Endothelial cell of umbilical vein (primary cell): ENCODE results near the gene CYB5A. TPM values are rescaled to one million over a fixed set of nuclear protein-coding genes. Genes with fewer than 3 reads are reported as not detected.

Experiments
- BruUV-seq: library from RNA; stranded (reverse); fragments of 400-500 nt; replicated peaks from 2 replicates; lab custom pipeline; 2021; lab: Mats Ljungman, UMichigan
- CTCF ChIA-PET: fragments of 300-600, 350-600 bp; sonication (Branson Sonifier 250); formaldehyde crosslinking; loops from one replicate; lab custom pipeline; 2021; ENCODE audit warnings: antibody characterized with exemption, inconsistent platforms; lab: Charles Lee
- POLR2A ChIA-PET: fragments of 300-600, 350-600 bp; sonication (Branson Sonifier 250); formaldehyde crosslinking; loops from one replicate; lab custom pipeline; 2021; ENCODE audit warnings: antibody characterized with exemption, inconsistent platforms; lab: Charles Lee
- DNase-seq: peaks from one replicate; pipeline ENCODE4 v3.0.0-alpha.2; 2011; ENCODE audit warnings: low read depth, low spot score
- FAIRE-seq: peaks from 2 replicates; lab custom pipeline; 2011; peaks lifted over from hg19 to GRCh38; lab: Jason Lieb, UNC
- H2AFZ ChIP-seq: 2 replicates; pipeline ENCODE4 v1.6.0; 2012; ENCODE audit warnings: low read depth, low read length, control low read depth, inconsistent platforms
- H3K27ac ChIP-seq: 2 replicates; pipeline ENCODE4 v1.5.1; 2011; ENCODE audit warnings: low read depth, mild to moderate bottlenecking, control low read depth, low read length, moderate library complexity; ENCODE audit not compliant: insufficient read depth
- H3K27me3 ChIP-seq, 2 experiments: 2 replicates each; pipeline versions ENCODE4 v1.6.0 to v1.6.1; 2011; ENCODE audit warnings: low read length in 2 of 2, mixed read lengths in 1 of 2; ENCODE audit not compliant: control insufficient read depth in 2 of 2, insufficient read depth in 2 of 2
- H3K36me3 ChIP-seq, 2 experiments: 2 replicates in 1 of 2; 3 replicates in 1 of 2; pipeline ENCODE4 v1.5.1; 2011; ENCODE audit warnings: low read length in 2 of 2, mild to moderate bottlenecking in 1 of 2, moderate library complexity in 1 of 2; ENCODE audit not compliant: control insufficient read depth in 2 of 2, insufficient read depth in 2 of 2; ENCODE audit errors: extremely low read depth in 1 of 2
- H3K4me1 ChIP-seq: 3 replicates; pipeline ENCODE4 v1.5.1; 2011; ENCODE audit warnings: mild to moderate bottlenecking, low read length; ENCODE audit not compliant: control insufficient read depth, insufficient read depth; ENCODE audit errors: extremely low read depth
- H3K4me2 ChIP-seq: 2 replicates; pipeline ENCODE4 v1.6.1; 2011; ENCODE audit warnings: low read length, control low read depth, mixed read lengths; ENCODE audit not compliant: insufficient read depth
- H3K4me3 ChIP-seq, 3 experiments: fragments of 200-600 bp in 1 of 3; sonication (generic), shearing (Covaris generic) in 1 of 3; replicated peaks in 1 of 3; 2 replicates each; pipeline ENCODE4 v1.5.1; 2011 to 2016; ENCODE audit warnings: control low read depth in 3 of 3, low read length in 3 of 3, mild to moderate bottlenecking in 2 of 3, inconsistent platforms in 1 of 3, low read depth in 1 of 3, moderate library complexity in 1 of 3; ENCODE audit not compliant: insufficient read depth in 1 of 3
- H3K79me2 ChIP-seq: 2 replicates; pipeline ENCODE4 v1.6.0; 2012; ENCODE audit warnings: low read length, inconsistent platforms; ENCODE audit not compliant: control insufficient read depth, insufficient read depth
- H3K9ac ChIP-seq: replicated peaks from 2 replicates; pipeline ENCODE3; 2011; ENCODE audit warnings: low read length, control low read depth; ENCODE audit not compliant: insufficient read depth; ENCODE audit errors: extremely low read depth
- H3K9me1 ChIP-seq: replicated peaks from 3 replicates; pipeline ENCODE4 v1.6.0; 2011; ENCODE audit warnings: mild to moderate bottlenecking, low read length; ENCODE audit not compliant: control insufficient read depth, insufficient read depth; ENCODE audit errors: extremely low read depth
- H3K9me3 ChIP-seq: replicated peaks from 2 replicates; pipeline ENCODE4 v1.5.1; 2012; ENCODE audit warnings: low read length, inconsistent platforms; ENCODE audit not compliant: control insufficient read depth, insufficient read depth
- H4K20me1 ChIP-seq: replicated peaks from 2 replicates; pipeline ENCODE3; 2011; ENCODE audit warnings: mild to moderate bottlenecking, low read length; ENCODE audit not compliant: control insufficient read depth, insufficient read depth; ENCODE audit errors: extremely low read depth
- CTCF ChIP-seq, 2 donors: IDR thresholded peaks; 1 replicate in 1 of 2; 2 replicates in 1 of 2; pipeline ENCODE4 v1.5.1; 2011; ENCODE audit warnings: low read length in 2 of 2, mild to moderate bottlenecking in 2 of 2, moderate library complexity in 2 of 2, control low read depth in 1 of 2, inconsistent platforms in 1 of 2, low read depth in 1 of 2; ENCODE audit not compliant: insufficient read depth in 1 of 2; ENCODE audit errors: extremely low read depth in 1 of 2
- EZH2 ChIP-seq: IDR thresholded peaks from 2 replicates; pipeline ENCODE4 v1.6.1; 2012; ENCODE audit warnings: borderline replicate concordance, low read depth, mild to moderate bottlenecking, moderate library complexity, low read length, inconsistent platforms; ENCODE audit not compliant: severe bottlenecking
- FOS ChIP-seq: IDR thresholded peaks from 2 replicates; pipeline ENCODE4 v1.6.1; 2011; ENCODE audit warnings: mild to moderate bottlenecking, low read length, moderate library complexity, borderline replicate concordance; ENCODE audit not compliant: insufficient read depth
- GATA2 ChIP-seq: IDR thresholded peaks from 2 replicates; pipeline ENCODE4 v1.7.0; 2011; ENCODE audit warnings: low read depth, mild to moderate bottlenecking, moderate library complexity, mixed read lengths, low read length; ENCODE audit not compliant: insufficient read length, insufficient read depth
- JUN ChIP-seq: IDR thresholded peaks from 2 replicates; pipeline ENCODE4 v1.6.1; 2011; ENCODE audit warnings: borderline replicate concordance, low read depth; ENCODE audit not compliant: insufficient read length, insufficient read depth
- MAX ChIP-seq: IDR thresholded peaks from 2 replicates; pipeline ENCODE4 v1.6.1; 2011; ENCODE audit not compliant: insufficient read depth, insufficient read length
- MYC ChIP-seq: IDR thresholded peaks from one replicate; pipeline ENCODE4 v1.6.1; 2011; ENCODE audit warnings: mild to moderate bottlenecking, low read depth, low read length
- POLR2A ChIP-seq: IDR thresholded peaks from 2 replicates; pipeline ENCODE4 v1.6.1; 2012; ENCODE audit warnings: low read depth, mild to moderate bottlenecking, control low read depth, low read length
- POLR2AphosphoS5 ChIP-seq: IDR thresholded peaks from 2 replicates; pipeline ENCODE4 v1.6.1; 2012; ENCODE audit warnings: low read depth, mild to moderate bottlenecking, control low read depth, low read length, moderate library complexity; ENCODE audit not compliant: insufficient read depth
- dilution Hi-C: fragments of 300-500 bp; cut with MboI; formaldehyde crosslinking; loops from one replicate; pipeline ENCODE4 v1.15.0; 2019; ENCODE audit warnings: low sequenced_read_pairs; ENCODE audit not compliant: extremely low pct_ligation_motif_present
- intact Hi-C: fragments of 100-400 bp; cut with micrococcal nuclease; formaldehyde crosslinking; loops from one replicate; pipeline ENCODE4 v1.10.0; 2022
- polyA plus RNA-seq, 4 experiments: library from polyadenylated mRNA; depleted of rRNA in 3 of 4; stranded (reverse) in 3 of 4; unstranded in 1 of 4; fragments of >200 nt; gene quantifications; 2 replicates each; pipeline versions ENCODE4 v1.2.1 to v1.2.3, GENCODE V29; 2011 to 2012; ENCODE audit warnings: missing spikeins in 1 of 4
- total RNA-seq: library from RNA; stranded (reverse); gene quantifications from 2 replicates; pipeline ENCODE4 v1.2.3, GENCODE V29; 2021

CYB5A gene
- total and polyA plus RNA-seq, 2 donors (not counting 3 experiments of a cell fraction or from before 2014, with no cell fraction given) = 24.9 to 74.0 TPM

- intact Hi-C loops = no loop called here
- H3K4me3 ChIP-seq = no peak overlapping the region
- BruUV-seq = no TSS peak
- H2AFZ ChIP-seq = no peak overlapping the region
- no peaks in the 10 kb centered on the region for H3K9me3 ChIP-seq
- no peak overlapping the region for H3K9ac ChIP-seq
- no peak for TF ChIP-seq POLR2AphosphoS5
- no peak for TF ChIP-seq JUN
- no peak for TF ChIP-seq POLR2A
- no peak for TF ChIP-seq FOS
- no peak for TF ChIP-seq CTCF (IDR thresholded peaks at IDR 0.05; ENCODE audit: extremely low read depth in 1 of 2, insufficient read depth in 1 of 2, low read depth in 1 of 2, low read length in 2 of 2)
- TF ChIP-seq MAX = no peak
- no peak for TF ChIP-seq MYC
- no peak for TF ChIP-seq EZH2
- TF ChIP-seq GATA2 = no peak
- H3K79me2 ChIP-seq = no peaks in the 10 kb centered on the region
- FAIRE-seq = no peak
- H3K36me3 ChIP-seq = no peaks in the 10 kb centered on the region
- ChIA-PET POLR2A (no interaction called here), CTCF (interaction anchor here (1.7 kb wide), 1 partner anchor 8 kb away, joined by 7 read pairs; no protein-coding TSS in a partner anchor)
- no peaks in the 10 kb centered on the region for H3K9me1 ChIP-seq
- H3K27ac ChIP-seq = no peak overlapping the region
- no peak for DNase-seq
- no peak overlapping the region for H3K4me2 ChIP-seq
- dilution Hi-C loops = no loop called here
- H4K20me1 ChIP-seq = no peaks in the 10 kb centered on the region
- no peaks in the 10 kb centered on the region for H3K4me1 ChIP-seq
- peaks cover 0 to 10% of the 10 kb centered on the region in 2 experiments for H3K27me3 ChIP-seq
Observed at GRCh38 chr18:74334242-74334893, 42.6 kb upstream of the CYB5A start.
